H1 (cell line): ENCODE data around the gene MARCHF2.

Experiments
- EGR1 ChIP-seq: IDR thresholded peaks from 2 replicates; pipeline ENCODE4 v1.6.1; 2011; ENCODE audit warnings: low read depth, low read length, borderline replicate concordance
- EP300 ChIP-seq, 2 experiments: IDR thresholded peaks; 1 replicate in 1 of 2; 2 replicates in 1 of 2; pipeline ENCODE4 v1.6.1; 2011 to 2012; ENCODE audit warnings: low read depth in 2 of 2, low read length in 2 of 2, mild to moderate bottlenecking in 2 of 2, borderline replicate concordance in 1 of 2, inconsistent platforms in 1 of 2, moderate library complexity in 1 of 2
- HDAC2 ChIP-seq, 2 experiments: fragments of 300-600 bp in 1 of 2; sonication (generic) in 1 of 2; IDR thresholded peaks; 2 replicates each; pipeline ENCODE4 v1.6.1; 2011 to 2012; ENCODE audit warnings: low read depth in 2 of 2, low read length in 2 of 2, mild to moderate bottlenecking in 2 of 2, moderate library complexity in 2 of 2, borderline replicate concordance in 1 of 2, inconsistent platforms in 1 of 2
- JUND ChIP-seq: IDR thresholded peaks from 2 replicates; pipeline ENCODE4 v1.6.1; 2011; ENCODE audit warnings: mild to moderate bottlenecking, improper control_type of control experiment, low read length
- POLR2A ChIP-seq, 2 experiments: IDR thresholded peaks; 1 replicate in 1 of 2; 2 replicates in 1 of 2; pipeline ENCODE4 v1.6.1; 2011; ENCODE audit warnings: low read depth in 2 of 2, low read length in 2 of 2, mild to moderate bottlenecking in 2 of 2; ENCODE audit errors: control extremely low read depth in 1 of 2
- RXRA ChIP-seq: IDR thresholded peaks from 2 replicates; pipeline ENCODE4 v1.6.1; 2011; ENCODE audit warnings: low read depth, mild to moderate bottlenecking, low read length, moderate library complexity; ENCODE audit not compliant: insufficient read depth
- SIN3A ChIP-seq, 2 experiments: IDR thresholded peaks in 1 of 2; conservative IDR thresholded peaks in 1 of 2; 2 replicates each; pipeline ENCODE4 v1.6.1; 2011 to 2012; ENCODE audit warnings: low read length in 2 of 2, improper control_type of control experiment in 1 of 2, low read depth in 1 of 2, mild to moderate bottlenecking in 1 of 2
- TEAD4 ChIP-seq: IDR thresholded peaks from 2 replicates; pipeline ENCODE4 v1.6.1; 2012; ENCODE audit warnings: low read depth, low read length, inconsistent platforms, mixed read lengths
- TF ChIP-seq, protein P1 (sequence below), 3 experiments: IDR thresholded peaks; 1 replicate in 2 of 3; 2 replicates in 1 of 3; pipeline versions ENCODE4 v1.5.1 to v1.6.1; 2011; ENCODE audit warnings: low read length in 3 of 3, mild to moderate bottlenecking in 3 of 3, inconsistent platforms in 2 of 3, low read depth in 1 of 3, moderate library complexity in 1 of 3; ENCODE audit not compliant: insufficient read depth in 1 of 3; ENCODE audit errors: control extremely low read depth in 1 of 3
- TF ChIP-seq, protein P2 (sequence below): IDR thresholded peaks from 2 replicates; pipeline ENCODE4 v1.6.1; 2011; ENCODE audit warnings: low read depth, mild to moderate bottlenecking, low read length; ENCODE audit not compliant: insufficient read depth
- TF ChIP-seq, protein P3 (sequence below): IDR thresholded peaks from 2 replicates; pipeline ENCODE4 v1.6.1; 2012; ENCODE audit warnings: inconsistent platforms

DNA sequence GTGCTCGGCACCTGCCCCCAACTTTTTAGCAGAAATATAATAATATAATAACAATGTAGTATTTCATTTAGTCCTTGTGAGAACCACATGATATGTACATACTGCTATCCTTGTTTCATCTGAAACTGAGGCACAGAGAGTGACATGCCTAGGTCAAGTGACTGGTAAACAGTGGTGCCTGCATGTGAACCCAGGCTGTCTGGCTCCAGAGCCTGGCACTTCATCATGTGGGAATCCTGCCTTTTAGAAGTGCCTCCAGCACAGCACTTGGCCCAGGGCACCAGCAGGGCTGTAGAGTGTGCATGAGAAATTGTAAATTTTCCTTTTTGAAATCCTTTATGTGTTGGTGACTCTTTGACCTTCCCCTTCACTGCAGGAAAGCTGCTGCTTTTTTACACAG lies 61.9 kb downstream of the MARCHF2 start:
- TF ChIP-seq JUND, result no peak
- no peak for TF ChIP-seq EGR1
- TF ChIP-seq, protein P1, sequence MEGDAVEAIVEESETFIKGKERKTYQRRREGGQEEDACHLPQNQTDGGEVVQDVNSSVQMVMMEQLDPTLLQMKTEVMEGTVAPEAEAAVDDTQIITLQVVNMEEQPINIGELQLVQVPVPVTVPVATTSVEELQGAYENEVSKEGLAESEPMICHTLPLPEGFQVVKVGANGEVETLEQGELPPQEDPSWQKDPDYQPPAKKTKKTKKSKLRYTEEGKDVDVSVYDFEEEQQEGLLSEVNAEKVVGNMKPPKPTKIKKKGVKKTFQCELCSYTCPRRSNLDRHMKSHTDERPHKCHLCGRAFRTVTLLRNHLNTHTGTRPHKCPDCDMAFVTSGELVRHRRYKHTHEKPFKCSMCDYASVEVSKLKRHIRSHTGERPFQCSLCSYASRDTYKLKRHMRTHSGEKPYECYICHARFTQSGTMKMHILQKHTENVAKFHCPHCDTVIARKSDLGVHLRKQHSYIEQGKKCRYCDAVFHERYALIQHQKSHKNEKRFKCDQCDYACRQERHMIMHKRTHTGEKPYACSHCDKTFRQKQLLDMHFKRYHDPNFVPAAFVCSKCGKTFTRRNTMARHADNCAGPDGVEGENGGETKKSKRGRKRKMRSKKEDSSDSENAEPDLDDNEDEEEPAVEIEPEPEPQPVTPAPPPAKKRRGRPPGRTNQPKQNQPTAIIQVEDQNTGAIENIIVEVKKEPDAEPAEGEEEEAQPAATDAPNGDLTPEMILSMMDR (IDR thresholded peaks at IDR 0.05; ENCODE audit: control extremely low read depth in 1 of 3, insufficient read depth in 1 of 3, low read depth in 1 of 3, low read length in 3 of 3), result no peak
- no peak for TF ChIP-seq POLR2A (IDR thresholded peaks at IDR 0.05; ENCODE audit: control extremely low read depth in 1 of 2, low read depth in 2 of 2, low read length in 2 of 2)
- TF ChIP-seq, protein P2, sequence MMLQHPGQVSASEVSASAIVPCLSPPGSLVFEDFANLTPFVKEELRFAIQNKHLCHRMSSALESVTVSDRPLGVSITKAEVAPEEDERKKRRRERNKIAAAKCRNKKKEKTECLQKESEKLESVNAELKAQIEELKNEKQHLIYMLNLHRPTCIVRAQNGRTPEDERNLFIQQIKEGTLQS, result no peak
- no peak for TF ChIP-seq SIN3A (conservative IDR thresholded peaks at IDR 0.05 in 1 of 2, IDR thresholded peaks at IDR 0.05 in 1 of 2; ENCODE audit: low read depth in 1 of 2, low read length in 2 of 2)
- TF ChIP-seq EP300 (IDR thresholded peaks at IDR 0.05; ENCODE audit: borderline replicate concordance in 1 of 2, low read depth in 2 of 2, low read length in 2 of 2), result no peak
- TF ChIP-seq TEAD4, result no peak
- TF ChIP-seq, protein P3, sequence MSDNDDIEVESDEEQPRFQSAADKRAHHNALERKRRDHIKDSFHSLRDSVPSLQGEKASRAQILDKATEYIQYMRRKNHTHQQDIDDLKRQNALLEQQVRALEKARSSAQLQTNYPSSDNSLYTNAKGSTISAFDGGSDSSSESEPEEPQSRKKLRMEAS, result no peak
- TF ChIP-seq HDAC2 (IDR thresholded peaks at IDR 0.05; ENCODE audit: borderline replicate concordance in 1 of 2, low read depth in 2 of 2, low read length in 2 of 2), result no peak
- no peak for TF ChIP-seq RXRA
